Fibroblast of the aortic adventitia (primary cell): Measurements from ENCODE around the gene EYS. TPM values are rescaled to one million over a fixed set of nuclear protein-coding genes. Genes with fewer than 3 reads are reported as not detected.
"Not testable (repeated sequence)": the region's sequence is repeated elsewhere in the genome, so short reads cannot be mapped to it uniquely, and the experiment has no call there.

Experiments
- DNase-seq: peaks from one replicate; pipeline ENCODE4 v3.0.0-alpha.2; 2010; ENCODE audit warnings: low read depth
- H3K4me3 ChIP-seq: 2 replicates; pipeline ENCODE4 v1.5.1; 2011; ENCODE audit warnings: low read depth, mild to moderate bottlenecking, control low read depth, low read length, moderate library complexity
- total RNA-seq: library from RNA; depleted of rRNA; stranded (reverse); fragments of >200 nt; gene quantifications from 2 replicates; pipeline ENCODE4 v1.2.3, GENCODE V29; 2012; ENCODE audit warnings: low replicate concordance
- TF ChIP-seq, protein P1 (sequence below): IDR thresholded peaks from 2 replicates; pipeline ENCODE4 v1.5.1; 2011; ENCODE audit warnings: mild to moderate bottlenecking, low read length, control low read depth, inconsistent platforms; ENCODE audit not compliant: insufficient read depth

The EYS gene
- total RNA-seq, 1 donor, result 0.09 TPM

DNA sequence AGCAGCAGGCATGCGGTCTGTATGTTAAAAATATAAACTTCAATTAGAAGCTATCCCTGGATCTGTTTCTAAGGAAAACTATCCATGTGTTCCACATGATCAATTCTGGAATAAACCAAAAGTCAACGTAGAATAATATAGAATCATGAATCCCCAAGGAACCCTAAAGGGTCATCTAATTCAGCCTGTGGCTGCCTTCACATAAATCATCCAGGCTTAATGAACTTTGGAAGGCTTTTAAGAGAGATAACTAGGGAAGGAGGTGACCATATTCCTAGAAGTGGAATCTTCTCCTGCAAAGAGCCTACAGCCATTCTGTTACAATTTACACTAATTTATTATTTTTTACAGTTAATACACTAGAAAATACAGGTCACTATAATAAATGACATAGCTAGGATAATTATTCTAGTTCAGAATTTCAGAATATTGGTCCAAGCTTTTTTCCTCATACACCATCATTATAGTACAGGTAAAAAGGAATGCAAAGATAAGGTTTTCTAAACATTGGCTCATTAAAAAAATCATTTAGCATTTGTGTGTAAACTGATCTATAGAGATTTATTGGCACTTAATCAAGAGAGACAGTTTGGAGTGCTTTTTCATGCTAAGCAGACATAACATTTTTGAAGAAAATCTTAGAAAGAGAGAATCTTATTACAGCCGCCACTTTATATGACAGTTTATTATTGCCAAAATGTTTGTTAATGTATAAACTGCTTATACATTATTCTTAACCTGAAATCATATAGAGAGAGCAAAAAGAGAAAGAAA is 1220.3 kb downstream of the EYS start:
- no peak for DNase-seq
- no peak overlapping the region for H3K4me3 ChIP-seq
- TF ChIP-seq, protein P1, sequence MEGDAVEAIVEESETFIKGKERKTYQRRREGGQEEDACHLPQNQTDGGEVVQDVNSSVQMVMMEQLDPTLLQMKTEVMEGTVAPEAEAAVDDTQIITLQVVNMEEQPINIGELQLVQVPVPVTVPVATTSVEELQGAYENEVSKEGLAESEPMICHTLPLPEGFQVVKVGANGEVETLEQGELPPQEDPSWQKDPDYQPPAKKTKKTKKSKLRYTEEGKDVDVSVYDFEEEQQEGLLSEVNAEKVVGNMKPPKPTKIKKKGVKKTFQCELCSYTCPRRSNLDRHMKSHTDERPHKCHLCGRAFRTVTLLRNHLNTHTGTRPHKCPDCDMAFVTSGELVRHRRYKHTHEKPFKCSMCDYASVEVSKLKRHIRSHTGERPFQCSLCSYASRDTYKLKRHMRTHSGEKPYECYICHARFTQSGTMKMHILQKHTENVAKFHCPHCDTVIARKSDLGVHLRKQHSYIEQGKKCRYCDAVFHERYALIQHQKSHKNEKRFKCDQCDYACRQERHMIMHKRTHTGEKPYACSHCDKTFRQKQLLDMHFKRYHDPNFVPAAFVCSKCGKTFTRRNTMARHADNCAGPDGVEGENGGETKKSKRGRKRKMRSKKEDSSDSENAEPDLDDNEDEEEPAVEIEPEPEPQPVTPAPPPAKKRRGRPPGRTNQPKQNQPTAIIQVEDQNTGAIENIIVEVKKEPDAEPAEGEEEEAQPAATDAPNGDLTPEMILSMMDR, result no peak

DNA sequence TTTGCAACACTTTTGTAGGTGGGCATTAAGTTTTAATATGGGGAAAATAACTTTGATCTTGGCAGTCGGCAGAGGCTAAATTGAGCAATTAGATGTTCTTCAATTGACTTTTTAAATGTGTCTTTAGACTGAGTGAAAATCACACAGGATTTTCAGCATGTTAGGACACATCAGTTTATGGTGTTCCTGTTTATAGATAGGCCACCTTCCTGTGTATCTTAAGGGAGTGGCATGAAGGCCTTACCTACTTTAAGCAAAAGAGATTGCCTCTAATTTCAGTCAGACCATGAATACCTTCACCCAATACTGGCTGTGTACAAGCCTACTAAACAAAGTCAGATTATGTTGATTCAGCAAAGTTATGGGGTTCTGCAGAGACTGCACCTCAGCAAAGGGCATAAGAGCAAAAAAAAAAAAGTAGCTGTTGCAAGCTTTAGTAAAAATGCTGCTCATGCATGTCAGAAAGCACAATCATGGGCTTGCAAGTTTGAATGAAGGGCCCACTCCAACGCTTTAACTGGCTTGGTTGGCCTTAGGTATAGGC is 1223.0 kb downstream of the EYS start:
- TF ChIP-seq, protein P1, result no peak
- H3K4me3 ChIP-seq, result no peak overlapping the region
- no peak for DNase-seq

DNA sequence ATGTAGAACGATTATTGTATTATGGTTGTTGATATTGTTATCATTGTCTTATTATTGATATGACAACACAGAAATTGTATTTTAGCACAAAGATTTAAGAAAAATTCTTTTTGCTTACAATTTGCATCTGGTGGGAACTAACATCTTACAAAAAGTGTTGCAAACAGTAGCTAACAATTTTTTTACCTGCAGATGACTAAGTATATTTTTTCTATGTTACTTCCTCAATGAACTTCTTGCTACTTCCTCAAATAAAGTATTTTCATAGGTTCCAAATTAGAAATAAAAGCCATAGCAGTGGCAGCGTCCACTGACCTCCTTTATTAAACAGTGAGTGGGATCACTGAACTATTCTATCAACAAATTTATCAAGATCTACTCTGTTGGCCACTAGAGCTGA is 1224.4 kb downstream of the EYS start:
- no peak overlapping the region for H3K4me3 ChIP-seq
- TF ChIP-seq, protein P1, result no peak
- no peak for DNase-seq

DNA sequence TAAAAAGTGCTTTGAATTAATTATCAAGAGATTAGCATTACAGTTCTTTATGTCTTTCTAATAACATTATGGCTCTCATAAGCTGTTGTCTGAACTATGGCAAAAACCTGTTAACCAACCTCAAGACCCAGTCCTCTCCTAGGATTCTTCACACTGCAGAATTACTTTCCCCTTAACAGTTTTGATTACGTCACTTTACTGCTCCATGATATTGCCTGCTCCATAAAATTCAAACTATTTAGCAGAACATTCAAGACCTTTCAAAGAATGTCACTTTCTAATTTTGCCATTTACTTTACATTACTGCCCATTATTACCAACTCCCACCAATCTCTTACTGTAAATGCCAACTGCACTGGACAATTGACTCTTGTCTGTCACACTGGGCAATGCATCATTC is 1227.9 kb downstream of the EYS start:
- TF ChIP-seq, protein P1, result no peak
- DNase-seq, result no peak
- H3K4me3 ChIP-seq, result no peak overlapping the region

DNA sequence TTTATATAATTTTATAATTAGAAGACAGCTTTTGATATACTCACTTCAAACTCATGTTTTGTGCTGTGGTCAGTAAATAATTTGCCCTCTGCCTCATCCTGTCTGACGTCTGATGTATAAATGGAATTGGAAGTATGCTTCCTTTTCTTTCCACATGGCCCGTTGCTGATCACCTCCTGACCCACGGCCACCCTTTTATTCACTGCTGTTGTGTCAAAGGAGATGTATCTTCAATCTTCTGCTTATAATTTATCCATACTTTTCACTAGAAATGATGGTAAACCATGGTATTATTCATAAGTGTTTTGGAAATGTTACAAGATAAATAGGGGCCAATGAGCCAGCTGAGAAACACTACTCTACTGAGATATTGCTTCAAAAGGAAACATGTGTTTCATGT is 1229.6 kb downstream of the EYS start:
- no peak overlapping the region for H3K4me3 ChIP-seq
- DNase-seq, result no peak
- TF ChIP-seq, protein P1, result no peak

DNA sequence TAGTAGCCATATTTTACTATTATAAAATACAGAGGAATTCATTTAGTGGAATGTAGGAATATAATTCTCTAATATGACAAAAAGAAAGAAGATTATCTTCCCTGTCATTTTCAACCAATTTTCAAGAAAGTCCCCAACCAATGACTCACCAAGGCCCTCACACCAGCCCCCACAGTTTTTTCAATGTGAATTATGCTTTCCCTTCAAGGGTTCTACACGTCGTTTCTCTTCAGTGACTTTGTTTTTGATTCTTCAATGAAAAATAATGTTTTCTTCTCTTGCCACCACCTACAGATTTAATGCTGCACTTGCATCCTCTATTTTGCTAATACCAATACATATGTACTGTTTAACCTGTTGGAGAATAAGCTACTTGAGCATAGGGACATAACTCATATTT is 1230.1 kb downstream of the EYS start:
- no peak overlapping the region for H3K4me3 ChIP-seq
- DNase-seq, result no peak
- TF ChIP-seq, protein P1, result no peak

DNA sequence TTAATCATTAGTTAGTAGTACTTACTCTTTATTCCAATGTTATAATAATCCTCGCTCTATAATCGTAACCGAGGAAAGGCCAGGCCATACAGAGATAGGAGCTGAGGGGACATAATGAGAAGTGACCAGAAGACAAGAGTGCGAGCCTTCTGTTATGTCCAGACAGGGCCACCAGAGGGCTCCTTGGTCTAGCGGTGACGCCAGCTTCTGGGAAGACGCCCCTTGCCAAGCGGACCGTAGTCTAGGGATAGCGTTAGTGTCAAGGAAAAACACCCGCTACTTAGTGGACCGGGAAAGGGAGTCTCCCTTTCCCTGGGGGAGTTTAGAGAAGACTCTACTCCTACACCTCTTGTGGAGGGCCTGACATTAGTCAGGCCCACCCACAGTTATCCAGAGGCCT is 1237.6 kb downstream of the EYS start:
- not testable (repeated sequence) for H3K4me3 ChIP-seq

More for the DNA sequence above, 1237.6 kb downstream of the EYS start:
- not testable (repeated sequence) for DNase-seq
